Measurements from ENCODE around the gene AP5Z1.

AP5Z1 gene, protein sequence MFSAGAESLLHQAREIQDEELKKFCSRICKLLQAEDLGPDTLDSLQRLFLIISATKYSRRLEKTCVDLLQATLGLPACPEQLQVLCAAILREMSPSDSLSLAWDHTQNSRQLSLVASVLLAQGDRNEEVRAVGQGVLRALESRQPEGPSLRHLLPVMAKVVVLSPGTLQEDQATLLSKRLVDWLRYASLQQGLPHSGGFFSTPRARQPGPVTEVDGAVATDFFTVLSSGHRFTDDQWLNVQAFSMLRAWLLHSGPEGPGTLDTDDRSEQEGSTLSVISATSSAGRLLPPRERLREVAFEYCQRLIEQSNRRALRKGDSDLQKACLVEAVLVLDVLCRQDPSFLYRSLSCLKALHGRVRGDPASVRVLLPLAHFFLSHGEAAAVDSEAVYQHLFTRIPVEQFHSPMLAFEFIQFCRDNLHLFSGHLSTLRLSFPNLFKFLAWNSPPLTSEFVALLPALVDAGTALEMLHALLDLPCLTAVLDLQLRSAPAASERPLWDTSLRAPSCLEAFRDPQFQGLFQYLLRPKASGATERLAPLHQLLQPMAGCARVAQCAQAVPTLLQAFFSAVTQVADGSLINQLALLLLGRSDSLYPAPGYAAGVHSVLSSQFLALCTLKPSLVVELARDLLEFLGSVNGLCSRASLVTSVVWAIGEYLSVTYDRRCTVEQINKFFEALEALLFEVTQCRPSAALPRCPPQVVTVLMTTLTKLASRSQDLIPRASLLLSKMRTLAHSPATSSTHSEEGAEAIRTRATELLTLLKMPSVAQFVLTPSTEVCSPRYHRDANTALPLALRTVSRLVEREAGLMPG

DNA sequence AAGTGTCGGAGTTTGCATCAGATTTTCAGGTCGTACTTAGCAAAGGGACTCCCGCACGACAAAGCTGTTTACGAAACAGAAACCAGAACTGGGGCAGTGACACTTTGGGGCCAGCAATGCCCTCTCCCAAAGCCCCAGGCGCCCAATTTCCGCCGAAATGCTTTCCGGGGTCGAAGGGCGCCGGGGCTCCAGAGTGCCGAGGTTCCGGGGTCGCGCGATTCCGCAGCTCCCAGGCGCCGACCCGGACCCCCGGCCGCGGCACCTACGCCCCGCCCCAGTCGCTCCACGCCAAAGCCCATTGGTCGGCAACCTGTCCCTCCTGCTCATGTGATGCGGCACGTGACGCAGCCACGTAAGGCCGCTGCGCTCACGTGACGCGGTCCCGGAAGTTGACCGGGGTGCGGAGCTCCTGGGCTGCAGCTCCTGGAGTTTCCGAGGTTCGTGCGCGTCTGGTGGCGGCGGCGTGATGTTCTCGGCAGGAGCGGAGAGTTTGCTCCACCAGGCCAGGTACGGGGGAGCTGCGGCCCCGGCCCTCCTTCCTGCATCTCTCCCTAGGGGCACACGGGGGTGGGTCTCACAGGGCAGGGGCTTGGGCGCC lies at the start of gene AP5Z1:
AP5Z1 (plus strand) TSS at position 374 of the 598 bp plus-strand sequence; CDS start at position 467, 93 bp downstream.
- no peak for FAIRE-seq

GRCh38 chr7:4725850-4726450 lies 49.5 kb upstream of the AP5Z1 start:
- no peak for FAIRE-seq

GRCh38 chr7:4726566-4726965 lies 48.9 kb upstream of the AP5Z1 start:
- no peak for FAIRE-seq

GRCh38 chr7:4727914-4728705 lies 47.3 kb upstream of the AP5Z1 start:
- FAIRE-seq = no peak

DNA sequence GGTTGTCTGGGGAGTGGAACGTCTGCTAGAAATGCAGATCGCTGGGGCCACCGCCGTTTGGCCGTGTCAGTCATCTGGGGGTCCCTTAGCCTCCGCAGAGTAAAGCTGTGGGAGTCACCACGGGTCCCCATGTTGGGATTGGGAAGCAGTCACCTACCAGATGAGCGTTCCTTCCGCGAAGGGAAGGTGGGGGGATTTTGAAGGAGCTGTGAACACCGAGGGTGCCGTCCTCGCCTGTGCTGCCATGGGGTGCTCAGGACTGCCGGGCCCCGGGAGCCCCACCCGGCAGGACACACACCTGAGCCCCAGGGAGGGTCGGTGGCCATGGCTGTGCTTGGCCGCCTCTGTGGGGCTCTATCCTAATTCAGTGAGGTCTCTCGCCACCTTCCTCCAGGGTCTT lies 46.2 kb upstream of the AP5Z1 start:
- FAIRE-seq = no peak

DNA sequence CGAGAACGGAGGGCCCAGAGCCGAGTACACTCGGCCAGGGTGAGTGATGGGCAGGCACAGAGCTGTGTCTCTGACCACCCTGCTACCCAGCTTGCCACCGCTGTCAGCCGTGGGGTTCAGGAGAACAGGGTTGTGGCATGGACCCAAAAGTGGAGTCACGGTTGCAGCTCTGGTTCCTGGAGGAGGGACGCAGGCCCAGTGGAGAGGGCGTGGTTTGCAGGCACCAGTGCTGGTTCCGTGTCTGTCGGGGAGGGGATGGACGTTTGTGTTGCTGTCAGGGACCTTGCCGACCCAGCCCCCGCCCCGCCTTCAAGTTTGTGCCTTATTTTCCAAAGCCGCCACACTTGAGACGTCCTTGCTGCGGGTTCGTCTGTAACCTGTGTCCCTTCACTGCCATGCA lies 45.1 kb upstream of the AP5Z1 start:
- FAIRE-seq = no peak

DNA sequence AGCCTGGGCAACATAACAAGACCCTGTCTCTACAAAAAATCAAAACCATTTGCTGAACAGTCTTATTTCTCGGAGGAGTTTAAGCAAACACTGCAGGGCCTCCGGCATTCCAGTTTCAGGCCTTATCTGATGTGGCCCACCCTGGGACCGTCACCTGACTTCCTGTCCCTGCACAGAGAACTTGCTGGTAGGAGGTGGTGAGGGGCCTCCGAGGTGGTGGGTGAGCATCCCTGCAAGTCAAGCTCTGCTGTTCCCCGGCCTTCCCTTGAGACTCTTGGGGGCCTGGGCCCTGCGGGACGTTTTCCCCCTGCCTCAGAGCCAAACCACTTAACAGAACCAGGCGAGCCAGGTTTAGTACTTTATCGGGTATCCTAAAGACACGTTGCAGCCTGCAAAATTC lies 44.5 kb upstream of the AP5Z1 start:
- FAIRE-seq = no peak

DNA sequence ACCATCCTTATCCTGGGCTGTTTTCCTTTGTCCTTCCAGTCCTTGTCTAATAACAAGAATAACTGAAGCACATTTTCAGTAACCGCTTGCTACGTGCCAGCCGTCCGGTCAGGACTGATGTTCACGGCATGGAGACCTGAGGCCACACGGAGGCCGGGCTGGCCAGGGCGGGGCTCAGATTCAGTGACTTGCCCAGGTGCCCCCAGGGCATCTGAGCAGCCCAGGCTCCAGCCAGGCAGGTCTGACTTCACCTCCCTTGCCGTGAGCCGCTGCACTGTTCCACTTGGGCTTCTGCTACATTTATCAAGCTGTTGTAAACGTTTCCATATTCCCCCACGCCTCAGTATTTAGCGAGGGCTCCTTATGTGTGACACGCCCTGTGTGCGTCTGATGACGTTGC lies 43.6 kb upstream of the AP5Z1 start:
- FAIRE-seq = no peak

GRCh38 chr7:4733936-4734528 lies 41.4 kb upstream of the AP5Z1 start:
- no peak for FAIRE-seq

GRCh38 chr7:4734587-4735345 lies 40.7 kb upstream of the AP5Z1 start:
- FAIRE-seq = no peak

- FAIRE-seq = no peak
Observed at GRCh38 chr7:4737300-4737699, 38.1 kb upstream of the AP5Z1 start.

DNA sequence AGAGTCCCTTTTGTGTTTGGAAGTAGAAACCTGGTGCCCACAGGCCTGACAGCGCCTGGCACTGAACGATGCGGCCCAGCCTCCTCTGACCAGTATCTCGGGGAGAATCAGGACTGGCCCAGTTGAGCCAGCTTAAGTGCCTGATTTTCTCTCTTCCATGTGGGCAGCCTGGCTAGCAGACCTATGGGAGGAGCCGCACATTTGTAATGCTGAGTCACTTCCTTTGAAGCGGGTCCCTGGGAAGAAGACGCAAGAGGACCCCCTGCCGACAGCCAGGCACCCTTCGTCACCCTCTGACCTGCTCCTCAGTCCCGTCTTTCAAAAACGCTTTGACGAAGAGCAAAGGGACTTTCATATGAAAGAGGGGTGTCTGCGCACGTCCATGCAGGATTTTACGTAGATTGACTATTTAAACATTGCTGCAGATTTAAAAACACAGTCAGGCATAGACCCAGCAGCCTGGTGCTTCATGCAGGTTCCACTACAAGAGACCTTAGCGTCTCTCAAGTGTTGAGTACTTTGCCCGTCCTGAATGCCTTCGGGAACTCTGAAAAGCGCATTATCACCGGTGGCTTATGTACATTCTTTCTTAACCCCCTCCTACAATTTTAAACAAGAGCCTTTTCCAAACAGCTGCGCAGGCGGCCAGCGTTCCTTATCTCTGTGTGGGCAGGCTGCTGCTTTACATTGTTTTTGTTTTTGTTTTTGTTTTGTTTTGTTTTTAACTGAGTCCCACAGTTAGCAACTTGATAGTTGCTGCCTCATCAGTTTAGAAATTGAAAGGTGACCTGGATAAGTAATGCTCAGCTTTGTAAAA lies 36.5 kb upstream of the AP5Z1 start:
- no peak for FAIRE-seq

GRCh38 chr7:4739528-4739992 lies 35.9 kb upstream of the AP5Z1 start:
- no peak for FAIRE-seq

- no peak for FAIRE-seq
Observed at GRCh38 chr7:4740796-4741195, 34.6 kb upstream of the AP5Z1 start.

DNA sequence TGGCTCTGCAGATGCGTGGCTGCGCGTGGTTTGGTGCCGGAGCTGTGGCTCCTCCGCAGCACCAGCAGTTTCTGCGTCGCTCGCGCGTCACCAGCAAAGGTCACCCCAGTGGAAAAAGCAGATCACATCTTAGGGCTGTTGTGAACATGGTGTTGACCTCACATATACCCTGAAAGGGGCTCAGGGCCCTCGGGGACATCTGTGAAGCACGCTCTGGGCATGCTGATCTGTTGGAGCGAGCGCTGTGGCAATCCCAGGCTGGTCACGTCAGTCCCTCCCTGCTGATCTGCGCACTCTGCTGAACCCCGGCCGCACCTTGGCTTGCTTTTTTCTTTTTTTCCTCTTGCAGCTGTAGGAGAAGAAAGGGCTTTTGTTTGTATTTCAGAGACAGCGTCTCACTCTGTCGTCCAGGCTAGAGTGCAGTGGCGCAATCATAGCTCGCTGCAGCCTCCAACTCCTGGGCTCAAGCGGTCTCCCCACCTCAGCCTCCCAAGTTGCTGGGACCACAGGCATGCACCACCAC lies 33.3 kb upstream of the AP5Z1 start:
- FAIRE-seq = no peak

DNA sequence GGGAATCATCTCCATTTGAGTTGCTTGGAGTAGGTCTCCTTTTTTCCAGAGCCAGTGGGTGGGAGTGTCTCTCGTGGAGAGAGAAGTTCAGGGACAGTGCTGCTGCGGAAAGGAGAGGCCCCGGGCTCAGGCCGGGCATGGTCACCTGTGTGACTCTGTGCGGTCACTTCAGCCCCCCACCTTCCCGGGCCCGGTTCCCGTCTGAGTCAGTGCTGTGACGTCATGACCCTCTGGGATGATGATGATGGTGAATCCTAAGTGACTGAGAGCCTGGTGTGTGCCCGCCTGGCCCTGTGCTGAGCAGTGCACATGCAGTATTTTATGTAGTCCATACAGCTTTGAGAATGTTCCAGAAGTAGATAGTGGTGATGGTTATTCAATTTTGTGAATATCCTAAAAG lies 32.6 kb upstream of the AP5Z1 start:
- FAIRE-seq = no peak

- peak; percentile 89 for FAIRE-seq
Observed at GRCh38 chr7:4744391-4745264, 30.8 kb upstream of the AP5Z1 start.

- no peak for FAIRE-seq
Observed at GRCh38 chr7:4745265-4745919, 30.0 kb upstream of the AP5Z1 start.

Measured in A204.1 (cell line).